ENCODE data around the gene RAP1GDS1.
"Not testable (repeated sequence)": the region's sequence is repeated elsewhere in the genome, so short reads cannot be mapped to it uniquely, and the experiment has no call there.

RAP1GDS1 gene

DNA sequence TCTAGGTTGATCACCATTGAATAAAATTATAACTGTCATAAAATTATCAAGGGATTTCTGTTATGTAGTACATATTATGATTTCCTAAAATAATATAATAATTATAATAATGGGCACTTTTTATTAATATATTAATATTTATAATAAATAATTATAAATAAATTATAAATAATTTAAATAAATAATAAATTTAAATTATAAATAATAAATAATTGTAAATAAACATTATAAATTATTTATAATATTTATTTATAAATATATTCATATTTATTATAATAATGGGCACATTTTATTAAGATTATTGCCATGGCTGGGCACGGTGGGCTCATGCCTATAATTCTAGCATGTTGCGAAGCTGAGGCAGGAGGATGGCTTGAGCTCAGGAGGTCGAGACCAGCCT, 24.5 kb downstream of the RAP1GDS1 start:
- peak overlapping the region; percentile 43 for H3K4me3 ChIP-seq (ENCODE audit: low read length)

DNA sequence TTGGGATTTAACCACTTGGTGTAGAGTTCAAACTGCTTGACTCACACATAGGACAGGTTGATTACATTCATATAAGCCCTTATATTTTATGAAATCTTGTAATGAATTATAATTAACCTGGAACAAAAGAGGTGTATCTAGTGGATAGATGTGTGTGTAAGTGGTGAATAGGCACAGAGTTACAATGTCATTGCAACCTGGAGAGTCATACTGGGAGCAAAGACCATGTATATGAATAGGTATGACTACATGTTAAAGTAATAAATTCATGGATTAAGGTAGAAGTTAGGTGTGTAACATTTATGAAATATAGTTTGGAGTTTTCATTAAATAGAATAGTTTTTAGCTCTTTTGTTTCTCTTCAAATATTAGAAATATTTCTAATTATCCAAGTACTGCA, 26.1 kb downstream of the RAP1GDS1 start:
- no peak overlapping the region for H3K4me3 ChIP-seq (ENCODE audit: low read length)

More for the DNA sequence above, 24.5 kb downstream of the RAP1GDS1 start:
- no peak for DNase-seq (ENCODE audit: low read depth, low spot score)

DNA sequence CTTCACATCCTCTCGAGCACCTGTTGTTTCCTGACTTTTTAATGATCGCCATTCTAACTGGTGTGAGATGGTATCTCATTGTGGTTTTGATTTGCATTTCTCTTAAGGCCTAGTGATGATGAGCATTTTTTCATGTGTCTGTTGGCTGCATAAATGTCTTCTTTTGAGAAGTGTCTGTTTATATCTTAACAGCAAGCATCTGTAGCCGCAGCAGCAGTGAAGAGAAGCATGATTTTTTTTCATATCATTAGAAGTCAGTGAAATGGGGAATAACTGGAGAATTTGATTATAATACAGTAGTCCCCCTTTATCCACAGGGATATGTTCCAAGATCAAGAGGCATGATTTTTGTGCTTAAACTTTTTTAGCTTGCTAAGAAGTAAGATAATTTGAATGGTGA, 27.5 kb downstream of the RAP1GDS1 start:
- peak overlapping the region; percentile 33 for H3K4me3 ChIP-seq (ENCODE audit: low read length)
- peak; percentile 73 for DNase-seq (ENCODE audit: low read depth, low spot score)

More for the DNA sequence above, 26.1 kb downstream of the RAP1GDS1 start:
- DNase-seq (ENCODE audit: low read depth, low spot score), result no peak

DNA sequence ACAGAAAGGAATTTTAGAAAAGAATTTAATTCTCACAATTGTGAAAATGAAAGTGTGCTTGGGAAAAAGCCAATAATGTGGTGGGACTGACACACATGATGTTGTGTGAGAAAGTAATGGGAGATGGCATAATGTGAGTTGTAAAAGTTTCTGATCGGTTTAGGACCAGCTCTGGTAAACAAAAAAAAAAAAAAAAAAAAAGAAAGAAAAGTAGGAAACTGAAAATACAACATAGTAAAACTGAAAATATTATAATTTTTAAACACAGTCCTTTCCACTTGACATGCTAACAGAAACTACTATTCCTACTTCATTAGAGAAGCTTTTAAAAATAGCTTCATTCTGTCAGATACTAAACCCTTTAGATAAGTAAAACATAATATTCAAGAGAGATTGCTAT, 28.2 kb downstream of the RAP1GDS1 start:
- no peak for DNase-seq (ENCODE audit: low read depth, low spot score)
- peak overlapping the region; percentile 33 for H3K4me3 ChIP-seq (ENCODE audit: low read length)

DNA sequence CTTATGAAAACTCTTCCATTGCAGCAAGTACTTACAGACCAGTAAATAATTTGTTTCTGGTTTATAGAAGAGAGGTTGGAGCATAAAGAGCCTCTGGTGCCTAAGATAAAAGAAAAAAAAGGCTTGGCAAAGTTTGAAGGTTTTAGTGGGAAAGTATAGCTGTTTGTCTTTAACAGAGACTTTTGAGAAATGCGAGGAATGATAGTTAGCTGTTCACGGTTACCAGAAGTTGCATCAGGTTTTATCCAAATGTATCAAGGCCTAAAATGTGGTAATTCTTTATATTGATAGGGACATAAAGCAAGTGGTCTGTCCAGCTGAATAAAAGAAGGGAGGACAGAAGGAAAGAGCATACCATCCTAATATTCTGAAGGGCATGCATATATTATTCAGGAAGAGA, 29.3 kb downstream of the RAP1GDS1 start:
- no peak for DNase-seq (ENCODE audit: low read depth, low spot score)

DNA sequence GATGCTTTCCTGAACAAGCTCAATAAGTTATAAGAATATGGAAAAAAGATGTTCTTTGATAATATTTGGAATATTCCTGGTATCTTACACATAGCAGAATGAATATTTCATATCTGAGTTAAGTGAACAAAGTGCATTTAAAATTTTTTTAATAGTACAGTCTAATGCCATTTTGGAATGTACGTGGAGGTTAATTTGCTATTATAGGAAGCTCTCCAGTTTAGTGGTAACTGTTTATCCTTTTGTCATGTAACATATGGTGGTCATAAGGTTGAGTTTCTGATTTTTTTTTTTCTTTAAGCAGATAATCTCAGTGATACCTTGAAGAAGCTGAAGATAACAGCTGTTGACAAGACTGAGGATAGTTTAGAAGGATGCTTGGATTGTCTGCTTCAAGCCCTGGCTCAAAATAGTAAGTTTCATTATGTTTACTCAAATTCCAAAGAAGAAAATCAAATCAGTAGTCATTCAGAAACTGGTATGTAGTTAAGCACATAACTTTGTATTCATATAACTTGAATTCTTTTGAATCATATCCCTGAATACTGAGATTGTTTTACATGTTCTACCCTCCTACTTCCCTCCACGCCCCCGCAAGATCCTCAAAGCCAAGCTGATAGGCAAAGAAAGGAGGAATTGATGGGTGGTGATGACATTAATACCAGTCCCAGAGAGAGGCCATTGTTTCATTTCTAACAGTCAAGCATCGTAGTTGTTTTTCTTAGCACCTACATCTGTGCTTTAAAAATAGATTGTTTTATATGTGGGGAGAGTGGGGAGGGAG, 32.1 kb downstream of the RAP1GDS1 start:
- H3K4me3 ChIP-seq (ENCODE audit: low read length), result no peak overlapping the region
- DNase-seq (ENCODE audit: low read depth, low spot score), result no peak

More for the DNA sequence above, 29.3 kb downstream of the RAP1GDS1 start:
- no peak overlapping the region for H3K4me3 ChIP-seq (ENCODE audit: low read length)

DNA sequence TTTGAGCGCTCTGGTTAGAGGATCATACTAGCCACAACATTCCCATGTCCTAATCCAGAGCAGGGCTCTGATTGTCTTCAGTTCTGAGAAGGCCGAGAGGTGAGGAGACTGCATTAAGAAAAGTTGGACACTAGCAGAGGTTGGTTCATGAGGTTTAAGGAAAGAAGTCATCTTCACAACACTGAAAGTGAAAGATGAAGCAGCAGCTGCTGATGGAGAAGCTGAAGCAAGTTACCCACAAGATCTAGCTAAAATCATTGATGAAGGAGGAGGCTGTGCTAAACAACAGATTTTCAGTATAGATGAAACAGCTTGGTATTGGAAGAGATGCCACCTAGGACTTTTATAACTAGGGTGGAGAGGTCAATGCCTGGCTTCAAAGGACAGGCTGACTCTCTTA, 36.8 kb downstream of the RAP1GDS1 start:
- no peak for DNase-seq (ENCODE audit: low read depth, low spot score)
- no peak overlapping the region for H3K4me3 ChIP-seq (ENCODE audit: low read length)

DNA sequence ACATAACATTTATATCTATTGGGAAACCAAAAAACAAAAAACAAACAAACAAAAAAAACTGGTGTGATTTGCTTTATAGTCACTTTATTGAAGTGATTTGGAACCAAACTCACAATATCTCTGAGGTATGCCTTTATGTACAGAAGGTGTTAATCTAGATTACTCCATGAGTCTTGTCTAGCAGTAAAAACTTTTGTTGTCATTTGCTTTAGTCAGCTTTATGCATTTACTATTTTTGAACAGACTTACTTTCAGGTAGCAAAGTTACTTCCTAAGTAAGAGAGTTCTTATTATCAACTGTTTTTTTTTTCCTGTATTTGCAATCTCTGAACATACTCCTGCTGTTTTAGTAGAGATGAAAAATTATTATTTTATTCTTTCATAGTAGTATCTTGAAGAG, 39.5 kb downstream of the RAP1GDS1 start:
- DNase-seq (ENCODE audit: low read depth, low spot score), result no peak
- no peak overlapping the region for H3K4me3 ChIP-seq (ENCODE audit: low read length)

DNA sequence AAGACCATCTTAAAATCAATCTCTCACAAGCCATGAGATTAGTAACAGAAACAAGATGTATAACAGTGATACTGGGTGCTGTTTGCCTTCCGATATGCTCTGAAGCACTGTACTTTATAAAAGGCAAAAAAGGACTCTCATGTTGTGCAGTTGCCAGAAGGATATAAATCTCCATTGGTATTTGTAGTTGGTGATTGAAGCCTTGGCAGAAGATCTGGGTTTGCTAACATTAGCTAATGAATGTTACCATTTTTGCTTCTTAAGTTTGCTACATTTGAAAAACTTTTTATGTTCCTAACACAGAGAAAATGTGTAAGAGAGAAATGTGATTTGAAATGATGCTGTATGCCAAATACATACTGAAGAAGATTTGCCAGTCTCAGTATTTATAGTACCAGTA, 44.4 kb downstream of the RAP1GDS1 start:
- H3K4me3 ChIP-seq (ENCODE audit: low read length), result no peak overlapping the region
- DNase-seq (ENCODE audit: low read depth, low spot score), result no peak

DNA sequence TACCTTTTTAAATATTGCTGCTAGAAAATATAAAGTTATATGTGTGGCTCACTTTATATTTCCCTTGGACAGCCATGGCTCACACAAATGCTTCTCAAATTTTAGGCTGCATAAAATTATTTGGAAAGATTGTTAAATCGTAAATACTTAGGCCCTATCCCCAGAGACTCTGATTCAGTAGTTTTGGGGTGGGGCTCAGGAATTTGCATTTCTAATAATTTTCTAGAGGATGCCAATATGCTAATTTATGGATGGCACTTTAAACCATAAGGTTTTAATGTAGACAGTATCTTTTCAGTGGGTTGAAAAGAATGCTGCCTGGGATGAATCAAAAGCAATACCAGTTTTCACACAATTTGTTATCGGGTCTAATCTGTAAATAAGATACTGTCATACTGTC, 49.7 kb downstream of the RAP1GDS1 start:
- no peak overlapping the region for H3K4me3 ChIP-seq (ENCODE audit: low read length)
- no peak for DNase-seq (ENCODE audit: low read depth, low spot score)

DNA sequence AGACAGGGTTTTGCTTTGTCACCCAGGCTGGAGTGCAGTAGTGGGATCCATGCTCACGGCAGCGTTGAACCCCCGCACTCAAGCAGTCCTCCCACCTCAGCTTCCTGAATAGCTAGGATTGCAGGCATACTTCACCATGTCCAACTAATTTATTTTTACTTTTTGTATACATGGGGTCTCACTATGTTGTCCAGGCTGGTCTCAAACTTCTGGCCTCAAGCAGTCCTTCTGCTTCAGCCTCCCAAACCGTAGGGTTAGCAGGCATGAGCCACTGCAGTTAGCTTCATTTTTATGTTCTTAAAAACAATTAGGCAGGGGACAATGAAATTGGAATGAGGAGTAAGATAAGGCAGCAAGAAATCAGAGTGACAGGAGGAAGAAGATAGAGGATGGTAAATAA, 50.5 kb downstream of the RAP1GDS1 start:
- no peak for DNase-seq (ENCODE audit: low read depth, low spot score)
- no peak overlapping the region for H3K4me3 ChIP-seq (ENCODE audit: low read length)

DNA sequence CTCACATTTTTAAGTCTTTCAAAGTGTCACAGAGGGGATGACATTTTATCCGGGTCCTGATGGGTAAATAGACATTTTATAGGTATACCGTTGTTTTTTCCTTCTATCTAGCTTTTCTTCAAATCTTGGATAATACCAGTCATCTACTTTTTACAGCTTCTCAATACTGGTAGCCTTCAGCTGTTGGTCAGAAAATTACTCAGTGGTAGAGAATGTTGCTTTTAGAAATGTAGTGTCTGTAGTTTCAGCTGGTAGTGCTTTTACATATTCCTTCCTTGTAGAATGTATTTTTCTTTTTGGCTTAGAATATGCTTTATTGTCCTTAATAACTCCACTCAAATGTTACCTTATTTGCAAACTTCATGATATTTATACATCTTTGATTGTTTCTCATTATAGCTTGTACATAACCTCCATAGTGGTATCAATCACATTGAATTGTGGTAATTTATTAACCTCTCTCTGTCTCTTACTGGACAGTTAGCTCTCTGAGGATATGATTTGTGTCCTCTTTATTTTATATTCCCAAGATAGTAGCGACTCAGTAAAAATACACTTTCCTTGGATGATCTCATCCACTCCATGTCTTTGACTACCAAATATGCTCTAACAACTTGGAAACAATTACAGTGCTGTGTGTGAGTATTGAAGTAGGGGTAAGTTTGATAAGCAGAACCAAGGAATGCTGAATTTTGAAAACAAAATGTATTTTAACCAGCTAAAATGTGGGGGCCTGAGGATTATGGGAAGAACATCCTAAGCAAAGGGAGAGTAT, 53.8 kb downstream of the RAP1GDS1 start:
- DNase-seq (ENCODE audit: low read depth, low spot score), result no peak
- no peak overlapping the region for H3K4me3 ChIP-seq (ENCODE audit: low read length)

DNA sequence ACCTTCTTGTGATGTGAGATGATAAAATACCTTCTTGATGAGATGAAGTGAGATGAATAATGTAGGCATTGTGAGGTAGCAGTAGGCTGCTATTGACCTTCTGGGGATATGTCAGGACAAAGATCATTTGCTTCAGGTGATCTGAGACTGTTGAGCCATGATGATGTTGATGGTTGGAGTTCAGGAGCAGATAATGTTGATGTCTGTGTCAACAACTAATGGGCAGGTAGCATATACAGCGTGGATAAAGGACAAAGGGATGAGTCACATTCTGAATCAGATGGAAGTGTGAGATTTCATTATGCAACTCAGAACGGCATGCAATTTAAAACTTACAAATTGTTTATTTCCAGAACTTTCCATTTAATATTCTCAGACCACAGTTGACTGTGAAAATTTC, 57.3 kb downstream of the RAP1GDS1 start:
- DNase-seq (ENCODE audit: low read depth, low spot score), result no peak
- H3K4me3 ChIP-seq (ENCODE audit: low read length), result no peak overlapping the region

DNA sequence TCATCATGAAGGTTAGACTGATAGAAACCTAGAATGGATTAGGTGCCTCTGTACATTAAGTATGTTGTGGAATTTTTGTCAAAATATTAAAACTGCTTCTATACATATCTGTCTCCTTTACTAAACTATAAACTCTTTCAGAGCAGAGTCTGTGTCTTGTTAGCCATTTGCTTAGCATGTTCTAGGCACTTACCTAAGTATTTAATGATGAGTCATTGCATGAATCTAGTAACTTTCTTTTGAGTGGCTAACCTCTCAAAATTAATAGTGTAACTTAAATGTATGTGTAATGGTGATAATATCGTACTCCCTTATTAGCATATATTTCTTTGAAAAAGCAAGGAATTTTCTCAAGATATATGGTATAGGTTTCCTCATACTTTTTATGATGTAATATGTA, 57.8 kb downstream of the RAP1GDS1 start:
- no peak for DNase-seq (ENCODE audit: low read depth, low spot score)
- no peak overlapping the region for H3K4me3 ChIP-seq (ENCODE audit: low read length)

DNA sequence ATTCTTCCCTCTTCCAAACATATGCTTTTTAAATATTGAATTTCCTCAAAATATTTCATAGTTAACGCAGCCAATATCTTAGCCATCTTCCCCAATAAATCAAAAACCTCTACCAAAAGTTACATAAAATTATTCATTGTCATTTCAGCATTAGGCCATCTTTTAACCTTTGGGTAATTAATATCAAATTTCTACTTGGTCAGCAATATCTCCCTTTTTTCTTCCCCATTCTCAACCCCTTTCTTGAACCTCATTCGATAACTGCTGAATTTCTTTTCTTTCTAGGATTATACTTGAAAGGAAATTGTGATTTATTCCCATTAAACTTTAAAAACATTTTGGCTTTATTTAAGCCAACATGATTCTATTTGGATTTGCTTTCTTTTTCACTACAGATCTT, 65.0 kb downstream of the RAP1GDS1 start:
- no peak overlapping the region for H3K4me3 ChIP-seq (ENCODE audit: low read length)
- DNase-seq (ENCODE audit: low read depth, low spot score), result no peak

DNA sequence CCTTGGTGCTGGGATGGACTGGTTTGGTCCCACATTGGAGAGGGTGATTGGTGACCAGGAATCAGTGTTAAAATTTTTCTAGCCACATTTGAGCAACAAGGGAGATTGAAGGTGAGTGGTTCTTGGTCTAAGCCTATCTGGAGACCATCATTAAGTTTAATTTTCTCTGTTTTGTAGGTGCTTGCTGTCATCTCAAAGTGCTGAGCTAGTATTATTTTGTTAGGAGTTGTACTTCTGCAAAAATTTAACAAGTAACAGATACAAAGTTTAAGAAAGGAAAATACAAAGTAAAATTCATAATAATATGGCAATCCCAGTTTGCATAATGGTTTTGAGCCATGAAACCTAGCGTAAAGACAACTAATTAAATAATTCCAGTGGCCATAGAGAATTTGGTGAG, 66.5 kb downstream of the RAP1GDS1 start:
- DNase-seq (ENCODE audit: low read depth, low spot score), result no peak
- H3K4me3 ChIP-seq (ENCODE audit: low read length), result no peak overlapping the region

DNA sequence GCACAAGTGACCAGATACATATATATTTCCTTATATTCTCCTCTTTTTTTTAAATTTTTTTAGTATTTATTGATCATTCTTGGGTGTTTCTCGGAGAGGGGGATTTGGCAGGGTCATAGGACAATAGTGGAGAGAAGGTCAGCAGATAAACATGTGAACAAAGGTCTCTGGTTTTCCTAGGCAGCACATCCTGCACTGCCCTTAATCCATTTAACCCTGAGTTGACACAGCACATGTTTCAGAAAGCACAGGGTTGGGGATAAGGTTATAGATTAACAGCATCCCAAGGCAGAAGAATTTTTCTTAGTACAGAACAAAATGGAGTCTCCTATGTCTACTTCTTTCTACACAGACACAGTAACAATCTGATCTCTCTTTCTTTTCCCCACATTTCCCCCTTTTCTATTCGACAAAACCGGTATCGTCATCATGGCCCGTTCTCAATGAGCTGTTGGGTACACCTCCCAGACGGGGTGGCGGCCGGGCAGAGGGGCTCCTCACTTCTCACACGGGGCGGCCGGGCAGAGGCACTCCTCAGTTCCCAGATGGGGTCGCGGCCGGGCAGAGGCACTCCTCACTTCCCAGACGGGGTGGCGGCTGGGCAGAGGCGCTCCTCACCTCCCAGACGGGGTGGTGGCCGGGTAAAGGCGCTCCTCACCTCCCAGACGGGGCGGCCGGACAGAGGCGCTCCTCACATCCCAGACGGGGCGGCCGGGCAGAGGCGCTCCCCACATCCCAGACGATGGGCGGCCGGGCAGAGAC, 68.9 kb downstream of the RAP1GDS1 start:
- not testable (repeated sequence) for H3K4me3 ChIP-seq (ENCODE audit: low read length); DNase-seq (ENCODE audit: low read depth, low spot score)

DNA sequence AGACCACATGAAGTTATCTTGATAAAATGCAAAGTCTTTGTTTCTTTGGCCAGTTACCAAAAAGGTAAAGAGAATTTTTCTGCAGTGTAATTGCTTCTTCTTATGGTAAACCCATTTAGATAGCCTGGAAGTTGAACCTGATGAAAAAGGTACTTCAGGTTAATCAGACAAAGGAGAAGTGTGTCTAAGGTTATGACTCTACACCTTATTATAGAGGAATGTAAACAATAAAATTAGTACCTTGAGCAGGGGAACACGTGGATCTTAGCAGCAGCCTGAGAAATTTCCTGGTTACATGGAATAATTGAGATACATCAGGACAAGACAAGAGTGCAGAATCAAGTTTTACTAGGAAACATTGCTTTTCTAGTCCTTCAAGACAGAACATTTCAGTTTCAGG, 70.8 kb downstream of the RAP1GDS1 start:
- H3K4me3 ChIP-seq (ENCODE audit: low read length), result no peak overlapping the region
- no peak for DNase-seq (ENCODE audit: low read depth, low spot score)

DNA sequence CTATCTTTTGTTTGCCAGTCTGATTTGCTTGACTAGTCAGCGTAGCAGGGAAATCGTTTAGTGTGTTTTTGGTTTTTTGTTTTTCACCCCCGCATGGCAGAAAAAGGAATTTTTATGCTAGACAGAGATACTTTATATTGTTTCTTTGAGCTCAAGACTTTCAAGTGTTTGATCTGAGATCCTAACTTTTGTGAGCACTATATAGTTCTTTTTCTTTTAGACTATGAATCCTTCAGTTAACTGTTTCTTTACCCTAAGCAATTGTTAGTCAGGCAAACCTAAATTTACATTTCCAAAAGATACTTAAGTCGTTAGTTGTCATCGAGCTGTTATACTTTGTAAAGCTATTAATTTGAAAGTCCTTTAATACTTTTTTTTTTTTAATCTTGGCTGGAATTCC, 73.3 kb downstream of the RAP1GDS1 start:
- no peak for DNase-seq (ENCODE audit: low read depth, low spot score)
- no peak overlapping the region for H3K4me3 ChIP-seq (ENCODE audit: low read length)
